ENCODE data around the gene KRT35. TPM values are rescaled to one million over a fixed set of nuclear protein-coding genes. Genes with fewer than 3 reads are reported as not detected.
A peak's percentile ranks its signal among the peaks of the same experiment; 100 is the strongest.

The KRT35 gene
- total and polyA plus RNA-seq, 10 of the 15 experiments (the other 5 are each of a cell fraction or from before 2014, with no cell fraction given): not detected

GRCh38 chr17:41496803-41497484 is 16.0 kb upstream of the KRT35 start:
- in situ Hi-C loops (cut with MboI): no loop called here
- no peak overlapping the region for H2AFZ ChIP-seq (ENCODE audit: control insufficient read depth, low read depth, low read length)

More at GRCh38 chr17:41496803-41497484, 16.0 kb upstream of the KRT35 start:
- DNase-seq (ENCODE audit: low read depth, low spot score): peak; percentile 12
- Histone ChIP-seq H3K79me2 (ENCODE audit: control insufficient read depth, insufficient read depth, low read length) (no peaks in the 10 kb centered on the region), H3K4me3 (no peak overlapping the region), H3K27ac (ENCODE audit: control insufficient read depth, insufficient read depth) (no peak overlapping the region), H3K27me3 (replicated peaks in 1 of 2; ENCODE audit: control insufficient read depth in 2 of 2, insufficient read depth in 2 of 2, low read length in 1 of 2) (peaks cover 0 to 2% of the 10 kb centered on the region in 2 experiments; a peak in 2 of 4 replicates), H3K4me1 (ENCODE audit: control insufficient read depth, insufficient read depth, low read length) (no peaks in the 10 kb centered on the region), H4K20me1 (ENCODE audit: control insufficient read depth, insufficient read depth) (no peaks in the 10 kb centered on the region), H3K36me3 (ENCODE audit: control insufficient read depth in 2 of 2, insufficient read depth in 2 of 2, low read length in 1 of 2) (no peaks in the 10 kb centered on the region), H3K9ac (ENCODE audit: control insufficient read depth, insufficient read depth, low read length) (no peak overlapping the region), H3K9me3 (replicated peaks; ENCODE audit: control insufficient read depth, insufficient read depth, low read length) (no peaks in the 10 kb centered on the region), H3K4me2 (ENCODE audit: control insufficient read depth, insufficient read depth) (no peak overlapping the region)
- TF ChIP-seq CEBPZ (IDR thresholded peaks at IDR 0.05; ENCODE audit: low read depth, low read length) (no peak), SPI1 (IDR thresholded peaks at IDR 0.05; ENCODE audit: borderline replicate concordance, insufficient read depth, low read depth, low read length) (peak; percentile 29; the same call in 1 of the 2 replicates), PAX5 (IDR thresholded peaks at IDR 0.05; ENCODE audit: borderline replicate concordance, low read depth, low read length) (no peak), CTCF (IDR thresholded peaks at IDR 0.05 in 2 of 3, conservative IDR thresholded peaks at IDR 0.05 in 1 of 3; ENCODE audit: control insufficient read depth in 2 of 3, extremely low read depth in 1 of 3, insufficient read depth in 1 of 3, low read depth in 3 of 3, low read length in 3 of 3) (peak; percentile 42 to 51 (median 51)), YY1 (IDR thresholded peaks at IDR 0.05; ENCODE audit: low read depth, low read length) (0 out of 2 replicates have a peak, but pooled peaks have one; percentile 36), RAD21 (IDR thresholded peaks at IDR 0.05; ENCODE audit: insufficient read depth, low read depth, low read length) (peak; percentile 47), SMC3 (IDR thresholded peaks at IDR 0.05; ENCODE audit: borderline replicate concordance, low read length) (peak; percentile 14; the same call in 1 of the 2 replicates), IKZF1 (conservative IDR thresholded peaks at IDR 0.05) (peak; percentile 25; the same call in 1 of the 2 replicates)
- POLR2A ChIA-PET: interaction anchor here (0.6 kb wide), 1 partner anchor 82 kb away, joined by 9 read pairs; no protein-coding TSS in a partner anchor
- no peak for FAIRE-seq
- CTCF ChIA-PET: interaction anchor here (0.8 to 1.5 kb wide), 3 partner anchors 10 to 641 kb away, joined by 3 to 6 read pairs (median 3); no protein-coding TSS in a partner anchor
- intact Hi-C loops (cut with micrococcal nuclease; ENCODE audit: unreplicated experiment): loop anchor here (5.0 kb wide), 1 partner anchor 585 kb away; no protein-coding TSS in a partner anchor
- SMC1A ChIA-PET (ENCODE audit: uncharacterized antibody, unreplicated experiment): no interaction called here
- BruUV-seq (replicated peaks): no TSS peak
- RAD21 ChIA-PET (ENCODE audit: unreplicated experiment): no interaction called here
- peak; percentile 99 for ATAC-seq
- WGBS (ENCODE audit: insufficient coverage, insufficient replicate concordance, low lambda C conversion rate, missing lambda C conversion rate): 32% methylated on average over 12 of the region's 12 CpGs

Data from GM12878 (cell line).